Suprapubic skin (tissue), 4 donors: ENCODE results near the gene GAS2L3.

Source experiments
- CTCF ChIP-seq, 2 donors: fragments of 200-600 bp in 1 of 2; fragments of 450-650 bp in 1 of 2; sonication (generic) in 1 of 2; IDR thresholded peaks; one replicate each; pipeline ENCODE4 v1.5.1; 2016 to 2019; ENCODE audit warnings: antibody characterized with exemption in 2 of 2, mild to moderate bottlenecking in 1 of 2, moderate library complexity in 1 of 2
- EP300 ChIP-seq: sonication (generic); formaldehyde crosslinking; IDR thresholded peaks from one replicate; pipeline ENCODE4 v1.6.1; 2017; ENCODE audit warnings: antibody characterized with exemption
- POLR2A ChIP-seq, 2 donors: fragments of 450-650 bp; IDR thresholded peaks; one replicate each; pipeline ENCODE4 v1.6.1; 2017; ENCODE audit warnings: antibody characterized with exemption in 2 of 2, mild to moderate bottlenecking in 2 of 2, moderate library complexity in 2 of 2
- POLR2AphosphoS5 ChIP-seq, 3 donors: sonication (generic); formaldehyde crosslinking; IDR thresholded peaks; one replicate each; pipeline ENCODE4 v1.6.1; 2017; ENCODE audit warnings: antibody characterized with exemption in 3 of 3

- TF ChIP-seq CTCF (IDR thresholded peaks at IDR 0.05) (no peak), POLR2AphosphoS5 (IDR thresholded peaks at IDR 0.05) (no peak), EP300 (no peak), POLR2A (IDR thresholded peaks at IDR 0.05) (no peak)
Observed at GRCh38 chr12:100632445-100632892, 59.0 kb downstream of the GAS2L3 start.
